ENCODE measurements around the gene ADCY3.
A peak's percentile ranks its signal among the peaks of the same experiment; 100 is the strongest.
"Not testable (repeated sequence)": the region's sequence is repeated elsewhere in the genome, so short reads cannot be mapped to it uniquely, and the experiment has no call there.

Gene ADCY3

DNA sequence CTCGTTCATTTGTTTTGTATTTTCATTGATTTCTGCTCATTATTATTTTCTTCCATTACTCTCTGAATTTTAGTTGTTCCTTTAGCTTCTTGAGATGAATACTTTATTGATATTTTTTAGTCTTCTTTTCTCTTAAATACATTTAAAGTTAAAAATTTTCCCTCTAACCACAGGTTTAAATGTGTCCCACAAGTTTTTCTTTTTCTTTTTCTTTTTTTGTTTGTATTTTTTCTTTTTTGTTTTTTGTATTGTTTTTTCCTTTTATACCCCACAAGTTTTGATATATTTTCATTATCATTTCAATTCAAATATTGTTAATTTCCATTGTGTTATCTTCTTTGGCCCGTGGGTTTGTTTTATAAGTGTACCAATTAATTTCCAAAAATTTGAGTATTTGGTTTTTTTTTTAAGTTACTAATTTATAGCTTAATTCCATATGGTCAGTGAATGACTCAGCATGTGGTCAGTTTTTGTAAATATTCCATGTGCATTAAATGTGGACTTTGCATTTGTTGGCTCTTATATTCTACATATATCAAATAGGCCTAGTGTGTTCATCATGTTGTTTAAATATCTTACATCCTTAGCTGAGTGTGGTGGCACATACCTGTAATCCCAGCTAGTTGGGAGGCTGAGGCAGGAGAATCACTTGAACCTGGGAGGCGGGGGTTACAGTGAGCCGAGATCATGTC lies 110.6 kb downstream of the ADCY3 start:
- no peak for DNase-seq (ENCODE audit: low read depth)

DNA sequence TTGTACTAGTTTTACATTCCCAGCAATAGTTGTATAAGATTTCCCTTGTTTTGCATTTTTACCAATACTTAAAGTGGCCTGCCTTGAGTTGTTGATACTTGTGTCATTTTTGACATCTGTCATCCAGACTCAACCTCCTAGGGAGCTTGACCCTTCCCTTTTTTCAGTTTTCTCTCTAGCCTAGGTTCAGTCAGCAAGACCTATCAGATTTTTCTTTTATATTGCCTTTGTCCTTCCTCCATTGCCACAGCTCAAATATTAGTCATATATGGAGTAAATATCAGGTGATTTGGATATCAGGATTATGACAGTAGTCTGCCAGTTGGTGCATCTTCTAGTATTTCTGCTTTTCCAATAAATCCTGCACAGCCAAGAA lies 113.4 kb downstream of the ADCY3 start:
- DNase-seq (ENCODE audit: low read depth) = no peak

DNA sequence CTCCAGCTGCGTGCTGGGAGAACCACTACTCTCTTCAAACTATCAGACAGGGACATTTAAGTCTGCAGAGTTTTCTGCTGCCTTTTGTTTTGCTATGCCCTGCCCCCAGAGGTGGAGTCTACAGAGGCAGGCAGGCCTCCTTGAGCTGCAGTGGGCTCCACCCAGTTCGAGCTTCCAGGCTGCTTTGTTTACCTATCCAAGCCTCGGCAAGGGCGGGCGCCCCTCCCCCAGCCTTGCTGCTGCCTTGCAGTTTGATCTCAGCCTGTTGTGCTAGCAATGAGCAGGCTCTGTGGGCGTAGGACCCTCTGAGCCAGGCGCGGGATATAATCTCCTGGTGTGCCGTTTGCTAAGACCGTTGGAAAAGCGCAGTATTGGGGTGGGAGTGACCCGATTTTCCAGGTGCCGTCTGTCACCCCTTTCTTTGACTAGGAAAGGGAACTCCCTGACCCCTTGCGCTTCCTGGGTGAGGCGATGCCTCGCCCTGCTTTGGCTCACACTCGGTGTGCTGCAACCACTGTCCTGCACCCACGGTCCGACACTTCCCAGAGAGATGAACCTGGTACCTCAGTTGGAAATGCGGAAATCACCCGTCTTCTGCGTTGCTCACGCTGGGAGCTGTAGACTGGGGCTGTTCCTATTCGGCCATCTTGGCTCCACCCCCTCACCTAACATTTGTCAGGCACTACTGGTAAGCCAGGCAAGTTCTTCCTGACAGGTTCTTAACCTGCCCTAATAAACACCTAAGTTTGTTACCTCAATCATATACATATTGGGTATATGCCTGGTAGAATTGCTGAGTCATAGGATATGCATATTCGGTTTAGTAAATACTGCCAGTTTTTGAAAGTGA lies 114.0 kb downstream of the ADCY3 start:
- DNase-seq (ENCODE audit: low read depth) = not testable (repeated sequence)

DNA sequence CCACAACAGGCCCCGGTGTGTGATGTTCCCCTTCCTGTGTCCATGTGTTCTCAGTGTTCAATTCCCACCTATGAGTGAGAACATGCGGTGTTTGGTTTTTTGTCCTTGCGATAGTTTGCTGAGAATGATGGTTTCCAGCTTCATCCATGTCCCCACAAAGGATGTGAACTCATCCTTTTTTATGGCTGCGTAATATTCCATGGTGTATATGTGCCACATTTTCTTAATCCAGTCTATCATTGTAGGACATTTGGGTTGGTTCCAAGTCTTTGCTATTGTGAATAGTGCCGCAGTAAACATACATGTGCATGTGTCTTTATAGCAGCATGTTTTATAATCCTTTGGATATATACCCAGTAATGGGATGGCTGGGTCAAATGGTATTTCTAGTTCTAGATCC lies 119.5 kb downstream of the ADCY3 start:
- not testable (repeated sequence) for DNase-seq (ENCODE audit: low read depth)

DNA sequence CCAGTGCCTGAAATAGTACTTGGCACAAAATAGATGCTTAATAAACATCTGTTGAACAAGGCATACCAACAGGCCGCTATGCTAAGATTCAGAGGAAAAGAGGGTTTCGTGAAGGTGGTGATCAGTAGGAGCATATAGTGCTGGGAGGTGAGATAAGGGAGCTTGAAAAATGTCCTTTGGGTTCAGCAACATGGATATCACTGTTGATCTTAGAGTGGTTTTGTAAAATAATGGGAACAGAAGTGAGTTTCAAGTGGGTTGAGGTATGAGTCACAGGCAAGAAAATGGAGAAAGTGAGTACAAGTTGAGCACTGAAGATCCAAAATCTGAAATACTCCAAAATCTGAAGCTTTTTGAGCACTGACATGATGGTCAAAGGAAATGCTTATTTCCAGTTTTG lies 122.4 kb downstream of the ADCY3 start:
- DNase-seq (ENCODE audit: low read depth) = no peak

DNA sequence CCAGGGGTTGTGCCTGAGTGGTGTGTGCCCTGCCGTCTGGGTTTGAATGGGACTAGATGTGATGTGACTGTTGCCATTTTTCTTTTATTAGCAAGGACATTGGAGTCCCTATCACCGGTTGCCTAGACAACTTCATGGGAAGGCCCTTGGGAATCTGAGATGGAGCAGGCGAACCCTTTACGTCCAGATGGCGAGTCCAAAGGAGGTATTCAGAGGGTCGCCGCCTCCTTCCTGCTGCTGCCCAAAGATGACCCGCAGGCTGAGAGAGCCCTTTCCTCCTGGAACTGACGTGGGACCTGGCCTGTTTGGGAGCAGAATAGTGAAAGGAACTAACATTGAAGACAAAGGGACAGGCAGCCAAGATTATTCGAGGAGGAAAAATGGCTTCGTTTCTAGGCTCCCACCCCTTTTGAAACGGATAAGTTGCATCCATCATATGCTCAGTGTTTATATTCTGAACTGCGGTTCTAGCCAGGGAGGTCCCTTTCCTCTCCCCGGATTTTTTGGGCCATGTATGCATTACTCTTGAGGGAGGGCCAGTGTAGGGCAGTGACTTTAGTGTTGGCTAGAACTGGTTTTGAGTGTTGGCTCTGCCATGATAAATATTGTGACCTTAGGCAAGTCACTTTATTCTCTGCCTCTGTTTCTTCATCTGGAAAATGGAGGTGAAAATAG lies 126.1 kb downstream of the ADCY3 start:
- DNase-seq (ENCODE audit: low read depth) = no peak

DNA sequence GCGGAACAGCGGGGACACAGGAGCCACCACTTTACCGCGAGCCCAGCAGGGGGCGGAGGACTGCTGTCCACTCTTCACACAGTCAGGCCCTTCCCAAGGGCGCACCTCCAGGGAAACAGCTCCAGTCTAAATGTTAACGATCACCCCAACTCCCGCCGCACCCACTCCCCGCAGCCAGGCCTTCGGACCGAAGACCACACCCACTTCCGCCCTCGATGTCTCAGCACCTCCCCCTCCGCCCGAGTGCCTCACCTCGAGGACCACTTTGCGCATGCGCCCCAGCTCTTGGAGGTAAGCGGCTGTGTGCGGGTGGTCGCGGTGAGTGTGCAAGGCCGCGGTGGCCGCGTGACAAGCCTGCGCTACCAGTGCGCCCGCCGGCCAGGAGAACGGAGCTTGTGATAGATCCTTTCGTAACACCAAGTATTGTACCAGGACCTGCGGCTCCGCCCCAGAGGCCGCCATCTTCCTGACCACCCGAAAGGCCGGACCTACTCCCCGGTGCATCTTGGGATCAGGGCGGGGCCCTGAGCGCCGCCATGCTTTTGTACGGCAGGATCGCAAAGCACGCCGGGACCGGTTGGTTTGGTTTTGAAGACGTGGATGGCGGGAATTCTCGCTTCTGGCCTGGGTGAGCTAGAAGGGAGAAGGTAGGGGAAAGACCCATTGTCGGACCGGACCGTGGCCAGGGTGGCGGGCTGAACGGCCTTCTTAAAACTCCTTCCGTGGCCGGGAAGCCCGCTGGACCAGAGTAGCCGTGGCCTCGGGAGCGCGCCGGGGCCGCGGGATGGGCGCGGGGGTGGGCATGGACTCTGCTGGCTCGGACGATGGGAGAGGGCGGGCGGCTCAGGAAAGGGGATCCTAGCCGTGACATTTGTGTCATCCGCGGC lies 126.9 kb downstream of the ADCY3 start, which contains the start of the genes CENPO and PTRHD1:
Gene CENPO (plus strand): TSS at position 552 of the 887 bp plus-strand sequence. CDS start 495 bp downstream, outside the sequence.
Gene PTRHD1 (minus strand): TSS at position 518 of the 887 bp plus-strand sequence. CDS start 14 bp downstream, at position 504.
- DNase-seq (ENCODE audit: low read depth) = peak; percentile 87

DNA sequence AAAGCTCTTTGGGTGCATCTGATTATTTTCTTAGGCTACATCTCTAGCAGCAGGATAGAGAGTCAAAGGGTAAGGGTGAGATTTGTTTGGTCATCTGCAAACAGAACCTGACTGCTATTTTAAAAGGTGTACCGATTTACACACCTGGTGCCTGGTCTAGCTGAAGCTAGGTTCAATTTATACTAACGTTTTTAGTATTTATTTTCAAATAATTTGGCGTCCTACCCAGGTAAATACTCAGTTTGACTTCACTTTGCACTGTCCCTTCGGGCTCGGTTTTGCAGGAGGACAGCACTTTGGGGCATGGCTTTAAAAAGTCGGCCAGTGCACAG lies 127.5 kb downstream of the ADCY3 start:
- no peak for DNase-seq (ENCODE audit: low read depth)

DNA sequence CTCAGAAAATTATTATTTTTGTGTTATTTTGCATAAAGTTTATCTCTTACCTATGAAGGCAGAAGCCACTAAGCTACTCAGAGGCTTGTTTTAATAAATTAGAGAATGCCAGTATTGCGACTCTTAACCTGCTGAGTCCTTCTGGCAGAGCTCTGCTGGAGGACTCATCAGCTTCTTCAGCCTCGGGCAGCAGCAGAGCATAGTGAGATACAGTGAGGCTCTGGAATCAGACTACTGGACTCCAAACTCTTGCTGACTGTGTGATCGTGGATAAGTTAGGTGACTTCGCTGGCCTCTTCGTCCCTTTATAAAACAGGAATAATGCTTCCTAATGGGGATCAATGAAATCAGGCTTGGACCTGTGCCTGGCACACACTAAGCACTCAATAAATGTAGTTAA lies 128.6 kb downstream of the ADCY3 start:
- no peak for DNase-seq (ENCODE audit: low read depth)

DNA sequence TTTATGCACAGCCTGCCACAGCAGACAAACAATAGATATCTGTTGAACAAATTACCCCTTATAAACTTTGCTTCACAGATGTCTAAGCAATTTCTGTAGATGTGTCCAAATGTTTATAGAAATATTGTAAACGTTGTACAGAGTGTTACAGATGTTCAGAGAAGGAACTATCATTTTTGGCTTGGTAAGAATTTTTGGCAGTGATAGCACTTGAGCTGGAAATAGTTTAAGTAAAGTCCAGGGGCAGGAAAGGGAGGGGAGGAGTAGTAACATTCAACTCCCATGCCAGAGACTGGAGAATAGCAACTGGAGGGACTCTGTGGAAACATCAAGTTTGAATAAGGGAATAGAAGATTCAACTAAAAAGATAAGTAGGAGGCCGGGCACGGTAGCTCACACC lies 131.2 kb downstream of the ADCY3 start:
- no peak for DNase-seq (ENCODE audit: low read depth)

DNA sequence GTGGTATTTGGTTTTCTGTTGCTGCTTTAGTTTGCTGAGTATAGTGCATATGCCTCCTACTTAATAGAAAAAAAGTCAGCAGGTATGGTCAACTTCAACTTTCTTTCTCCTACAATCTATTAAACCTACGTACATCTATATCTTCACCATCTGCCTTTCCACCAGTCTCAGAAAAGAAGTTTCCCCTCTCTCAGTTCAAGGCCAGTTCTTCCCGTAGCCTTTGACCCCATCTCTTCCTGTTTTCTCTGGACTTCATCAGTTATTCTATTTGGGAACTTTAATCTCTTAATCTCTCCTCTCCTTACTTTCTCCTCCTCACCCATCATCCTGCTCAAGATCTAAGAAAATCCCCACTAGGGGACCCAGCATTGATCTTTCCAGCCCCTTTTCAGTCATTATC lies 132.5 kb downstream of the ADCY3 start:
- no peak for DNase-seq (ENCODE audit: low read depth)

DNA sequence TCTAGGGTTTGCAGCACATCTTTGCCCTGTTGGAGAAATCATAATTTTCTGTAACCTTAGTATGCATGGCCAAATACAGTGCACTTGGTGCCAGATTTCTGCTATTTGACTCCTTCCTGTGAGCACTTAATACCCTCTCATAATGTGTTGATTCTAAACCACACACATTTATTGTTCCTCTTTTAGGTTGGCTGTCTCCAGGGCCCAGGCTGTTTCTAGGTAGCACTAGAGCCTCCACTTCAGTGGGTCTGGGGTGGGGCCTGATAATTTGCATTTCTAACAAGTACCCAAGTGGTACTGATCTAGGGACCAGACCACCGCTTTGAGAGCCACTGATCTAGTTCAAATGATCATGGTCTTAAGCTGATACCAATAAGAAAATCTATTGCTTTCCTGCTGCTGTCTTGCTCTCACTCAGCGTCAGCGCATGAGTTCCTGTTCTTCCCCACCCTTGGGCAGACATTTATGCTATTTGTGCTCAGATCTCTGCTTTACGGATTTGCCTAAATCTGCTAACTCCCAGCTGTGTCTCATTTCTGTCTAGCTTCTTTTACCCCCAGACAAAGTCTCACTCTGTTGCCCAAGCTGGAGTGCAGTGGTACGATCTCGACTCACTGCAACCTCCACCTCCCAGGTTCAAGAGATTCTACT lies 134.2 kb downstream of the ADCY3 start:
- DNase-seq (ENCODE audit: low read depth) = no peak

DNA sequence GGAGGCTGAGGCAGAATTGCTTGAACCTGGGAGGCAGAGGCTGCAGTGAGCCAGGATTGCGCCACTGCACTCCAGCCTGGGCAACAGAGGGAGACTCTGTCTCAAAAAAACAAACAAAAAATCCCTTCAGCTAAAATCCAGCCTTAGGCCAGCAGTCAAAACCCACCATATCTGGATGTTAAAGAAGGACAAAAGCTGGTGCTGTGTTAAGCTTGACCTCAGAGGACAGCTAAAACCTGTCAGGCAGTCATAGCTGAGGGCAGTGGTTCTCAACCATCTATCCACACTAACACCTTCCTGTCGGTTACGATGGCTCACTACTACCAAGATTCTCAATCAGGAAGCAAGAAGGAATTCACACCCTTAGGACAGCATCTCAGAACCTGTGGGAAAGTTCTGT lies 136.4 kb downstream of the ADCY3 start:
- no peak for DNase-seq (ENCODE audit: low read depth)

DNA sequence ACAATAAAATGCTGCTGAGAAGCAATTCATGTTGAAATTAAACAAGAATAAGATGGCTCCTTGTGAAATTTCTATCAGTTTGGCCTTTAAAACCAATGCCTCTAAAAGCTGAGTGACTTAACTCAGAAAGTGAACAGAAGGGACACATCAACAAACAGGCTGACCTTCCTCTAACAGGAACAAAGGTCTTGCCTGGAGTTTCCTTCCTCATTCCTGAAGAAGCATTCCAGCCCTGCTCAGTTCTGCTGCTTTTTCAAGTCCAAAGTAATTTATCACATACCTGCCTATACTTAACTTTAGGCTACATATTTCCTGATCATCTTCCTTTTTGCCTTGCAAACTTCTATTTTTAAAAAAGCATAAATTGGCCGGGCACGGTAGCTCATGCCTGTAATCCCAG lies 140.9 kb downstream of the ADCY3 start:
- DNase-seq (ENCODE audit: low read depth) = no peak

DNA sequence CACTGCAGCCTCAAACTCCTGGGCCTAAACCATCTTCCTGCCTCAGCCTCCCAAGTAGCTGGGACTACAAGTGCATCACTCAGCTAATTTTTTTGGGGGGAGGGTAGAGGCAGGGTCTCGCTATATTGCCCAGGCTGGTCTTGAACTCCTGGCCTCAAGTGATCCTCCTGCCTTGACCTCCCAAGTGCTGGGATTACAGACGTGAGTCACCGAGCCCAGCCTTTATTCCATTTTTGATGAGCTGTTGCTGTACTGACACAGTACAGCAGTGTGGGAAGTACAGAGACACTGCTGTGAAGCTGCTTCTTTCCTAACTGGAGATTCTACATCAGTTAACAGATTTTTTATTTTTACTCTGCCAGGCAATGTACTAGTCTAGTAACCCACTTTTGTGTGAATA lies 145.7 kb downstream of the ADCY3 start:
- no peak for DNase-seq (ENCODE audit: low read depth)

DNA sequence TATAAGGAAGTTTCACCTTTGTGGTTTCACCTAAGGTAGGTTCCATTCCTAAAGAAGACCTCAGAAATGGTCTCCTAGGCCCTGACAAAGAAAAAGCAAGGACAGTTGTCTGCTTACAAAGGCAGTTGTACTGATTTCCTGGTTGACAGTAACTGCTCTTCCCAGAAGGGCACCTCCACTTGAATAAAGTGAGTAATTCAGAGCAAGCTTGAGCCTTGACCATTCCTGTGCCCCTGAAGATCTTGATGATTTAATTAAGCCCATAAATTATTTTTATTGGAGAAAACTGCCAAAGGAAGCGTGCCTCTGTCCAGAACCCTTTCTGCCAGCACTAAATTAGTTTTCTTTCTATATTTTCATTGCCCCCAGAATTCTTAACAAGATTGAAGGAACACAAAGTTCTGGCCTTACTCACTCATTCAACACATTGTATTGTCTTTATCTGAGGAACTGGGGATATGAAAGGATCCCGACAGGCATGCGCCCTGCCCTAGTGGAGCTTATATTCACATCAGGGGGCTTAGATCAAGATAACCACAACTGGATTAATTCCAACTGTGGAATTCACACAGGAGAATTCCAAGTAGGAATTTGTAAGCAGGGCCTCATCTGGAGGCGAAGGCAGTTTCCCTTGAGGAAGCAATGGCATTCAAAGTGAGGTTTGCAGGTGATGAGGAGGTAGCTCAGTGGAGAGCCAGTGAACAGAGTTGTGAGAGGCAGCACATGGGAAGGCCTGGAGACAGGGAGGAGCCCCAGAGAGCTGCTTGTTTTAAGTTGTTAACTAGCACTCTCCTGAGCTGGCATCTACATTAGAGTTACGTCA lies 148.1 kb downstream of the ADCY3 start:
- no peak for DNase-seq (ENCODE audit: low read depth)

DNA sequence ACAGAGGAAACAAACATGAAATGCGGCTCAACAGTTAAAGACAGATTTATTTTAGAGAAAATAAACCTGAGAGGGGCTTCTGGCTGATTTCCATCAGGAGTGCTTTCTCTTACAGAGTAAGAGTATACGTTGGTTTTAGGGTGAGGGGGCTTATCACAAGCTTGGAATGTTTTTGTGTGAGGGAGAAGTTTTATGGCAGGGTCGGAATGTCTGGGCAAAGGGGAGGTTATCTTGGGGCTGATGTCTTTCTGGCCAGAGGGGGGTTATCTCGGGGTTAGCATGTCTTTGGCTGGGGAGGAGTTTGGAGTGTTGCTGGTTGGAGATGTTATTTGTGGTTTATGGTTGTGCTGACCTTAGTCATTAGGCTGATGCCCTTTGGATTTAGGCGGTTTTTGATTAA lies 149.0 kb downstream of the ADCY3 start:
- DNase-seq (ENCODE audit: low read depth) = no peak
